HL-60 (cell line): Measurements from ENCODE around the gene NOC4L.

Experiments used
- DNase-seq, 2 experiments: peaks; one replicate each; pipeline ENCODE4 v3.0.0-alpha.2; 2010 to 2020; ENCODE audit warnings: low read depth in 1 of 2, low spot score in 1 of 2
- H3K27ac ChIP-seq: fragments of 250-450 bp; sonication (Bioruptor Pico); replicated peaks from 2 replicates; pipeline ENCODE4 v1.5.1; 2020; ENCODE audit warnings: mild to moderate bottlenecking, moderate library complexity
- H3K27me3 ChIP-seq: fragments of 250-450 bp; sonication (Bioruptor Pico); 2 replicates; pipeline ENCODE4 v1.5.1; 2021; ENCODE audit warnings: mild to moderate bottlenecking, moderate library complexity; ENCODE audit not compliant: insufficient read depth, poor library complexity, severe bottlenecking
- H3K4me3 ChIP-seq: replicated peaks from 2 replicates; pipeline ENCODE4 v1.5.1; 2011; ENCODE audit warnings: mild to moderate bottlenecking, control low read depth, low read length; ENCODE audit not compliant: insufficient read depth
- GABPA ChIP-seq: IDR thresholded peaks from 2 replicates; pipeline ENCODE4 v1.6.1; 2012; ENCODE audit warnings: low read depth
- POLR2AphosphoS5 ChIP-seq: IDR thresholded peaks from 2 replicates; pipeline ENCODE4 v1.6.1; 2012; ENCODE audit warnings: low read depth
- SPI1 ChIP-seq: IDR thresholded peaks from 2 replicates; pipeline ENCODE4 v1.6.1; 2012; ENCODE audit warnings: low read depth, mild to moderate bottlenecking, borderline replicate concordance
- TF ChIP-seq, protein P1 (sequence below): IDR thresholded peaks from one replicate; pipeline ENCODE4 v1.5.1; 2011; ENCODE audit warnings: low read length, control low read depth, inconsistent platforms; ENCODE audit not compliant: insufficient read depth
- TF ChIP-seq, protein P2 (sequence below): IDR thresholded peaks from 2 replicates; pipeline ENCODE4 v1.6.1; 2012; ENCODE audit warnings: low read depth; ENCODE audit not compliant: insufficient replicate concordance

Gene NOC4L

DNA sequence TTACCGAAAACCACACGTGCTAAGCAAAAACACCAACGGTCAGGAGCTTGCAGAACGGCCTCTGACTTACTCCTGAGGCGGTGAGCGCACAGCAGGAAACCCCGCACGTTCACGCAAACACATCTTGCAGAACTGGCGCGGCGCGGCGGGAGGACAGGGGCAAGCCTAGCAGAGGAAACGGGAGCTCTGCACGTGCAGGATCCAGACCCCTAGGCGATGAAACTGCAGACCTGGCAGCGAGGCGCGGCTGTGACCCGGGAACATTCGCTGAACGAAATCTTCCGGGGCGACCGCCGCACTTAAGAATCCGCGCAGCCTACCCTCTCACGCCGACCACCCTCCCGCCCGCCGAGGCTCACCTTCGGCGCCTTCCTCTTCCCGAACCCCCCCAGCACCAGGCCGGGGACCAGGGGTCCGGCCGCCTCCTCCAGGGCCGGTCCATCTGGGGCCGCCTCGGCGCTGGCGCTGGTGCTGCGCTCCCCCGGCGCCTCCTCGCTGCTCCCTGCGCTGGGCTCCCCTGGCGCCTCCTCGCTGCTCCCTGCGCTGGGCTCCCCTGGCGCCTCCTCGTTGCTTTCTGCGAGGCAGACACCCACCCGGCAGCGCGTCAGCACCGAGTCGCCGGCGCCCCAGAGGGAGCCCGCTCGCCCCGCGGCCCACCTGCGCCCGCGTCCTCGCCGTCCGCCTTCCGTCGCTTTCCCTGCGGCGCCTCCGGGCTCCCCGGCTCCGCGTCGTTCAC is 753 bp upstream of the NOC4L start:
- Histone ChIP-seq H3K27ac (peak overlapping the region; percentile 51), H3K27me3 (no peaks in the 10 kb centered on the region), H3K4me3 (peak overlapping the region; percentile 100)
- no peak for TF ChIP-seq GABPA
- TF ChIP-seq, protein P1, sequence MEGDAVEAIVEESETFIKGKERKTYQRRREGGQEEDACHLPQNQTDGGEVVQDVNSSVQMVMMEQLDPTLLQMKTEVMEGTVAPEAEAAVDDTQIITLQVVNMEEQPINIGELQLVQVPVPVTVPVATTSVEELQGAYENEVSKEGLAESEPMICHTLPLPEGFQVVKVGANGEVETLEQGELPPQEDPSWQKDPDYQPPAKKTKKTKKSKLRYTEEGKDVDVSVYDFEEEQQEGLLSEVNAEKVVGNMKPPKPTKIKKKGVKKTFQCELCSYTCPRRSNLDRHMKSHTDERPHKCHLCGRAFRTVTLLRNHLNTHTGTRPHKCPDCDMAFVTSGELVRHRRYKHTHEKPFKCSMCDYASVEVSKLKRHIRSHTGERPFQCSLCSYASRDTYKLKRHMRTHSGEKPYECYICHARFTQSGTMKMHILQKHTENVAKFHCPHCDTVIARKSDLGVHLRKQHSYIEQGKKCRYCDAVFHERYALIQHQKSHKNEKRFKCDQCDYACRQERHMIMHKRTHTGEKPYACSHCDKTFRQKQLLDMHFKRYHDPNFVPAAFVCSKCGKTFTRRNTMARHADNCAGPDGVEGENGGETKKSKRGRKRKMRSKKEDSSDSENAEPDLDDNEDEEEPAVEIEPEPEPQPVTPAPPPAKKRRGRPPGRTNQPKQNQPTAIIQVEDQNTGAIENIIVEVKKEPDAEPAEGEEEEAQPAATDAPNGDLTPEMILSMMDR, result no peak
- TF ChIP-seq, protein P2, sequence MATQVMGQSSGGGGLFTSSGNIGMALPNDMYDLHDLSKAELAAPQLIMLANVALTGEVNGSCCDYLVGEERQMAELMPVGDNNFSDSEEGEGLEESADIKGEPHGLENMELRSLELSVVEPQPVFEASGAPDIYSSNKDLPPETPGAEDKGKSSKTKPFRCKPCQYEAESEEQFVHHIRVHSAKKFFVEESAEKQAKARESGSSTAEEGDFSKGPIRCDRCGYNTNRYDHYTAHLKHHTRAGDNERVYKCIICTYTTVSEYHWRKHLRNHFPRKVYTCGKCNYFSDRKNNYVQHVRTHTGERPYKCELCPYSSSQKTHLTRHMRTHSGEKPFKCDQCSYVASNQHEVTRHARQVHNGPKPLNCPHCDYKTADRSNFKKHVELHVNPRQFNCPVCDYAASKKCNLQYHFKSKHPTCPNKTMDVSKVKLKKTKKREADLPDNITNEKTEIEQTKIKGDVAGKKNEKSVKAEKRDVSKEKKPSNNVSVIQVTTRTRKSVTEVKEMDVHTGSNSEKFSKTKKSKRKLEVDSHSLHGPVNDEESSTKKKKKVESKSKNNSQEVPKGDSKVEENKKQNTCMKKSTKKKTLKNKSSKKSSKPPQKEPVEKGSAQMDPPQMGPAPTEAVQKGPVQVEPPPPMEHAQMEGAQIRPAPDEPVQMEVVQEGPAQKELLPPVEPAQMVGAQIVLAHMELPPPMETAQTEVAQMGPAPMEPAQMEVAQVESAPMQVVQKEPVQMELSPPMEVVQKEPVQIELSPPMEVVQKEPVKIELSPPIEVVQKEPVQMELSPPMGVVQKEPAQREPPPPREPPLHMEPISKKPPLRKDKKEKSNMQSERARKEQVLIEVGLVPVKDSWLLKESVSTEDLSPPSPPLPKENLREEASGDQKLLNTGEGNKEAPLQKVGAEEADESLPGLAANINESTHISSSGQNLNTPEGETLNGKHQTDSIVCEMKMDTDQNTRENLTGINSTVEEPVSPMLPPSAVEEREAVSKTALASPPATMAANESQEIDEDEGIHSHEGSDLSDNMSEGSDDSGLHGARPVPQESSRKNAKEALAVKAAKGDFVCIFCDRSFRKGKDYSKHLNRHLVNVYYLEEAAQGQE, result peak; percentile 8
- TF ChIP-seq POLR2AphosphoS5, result no peak
- no peak for DNase-seq

DNA sequence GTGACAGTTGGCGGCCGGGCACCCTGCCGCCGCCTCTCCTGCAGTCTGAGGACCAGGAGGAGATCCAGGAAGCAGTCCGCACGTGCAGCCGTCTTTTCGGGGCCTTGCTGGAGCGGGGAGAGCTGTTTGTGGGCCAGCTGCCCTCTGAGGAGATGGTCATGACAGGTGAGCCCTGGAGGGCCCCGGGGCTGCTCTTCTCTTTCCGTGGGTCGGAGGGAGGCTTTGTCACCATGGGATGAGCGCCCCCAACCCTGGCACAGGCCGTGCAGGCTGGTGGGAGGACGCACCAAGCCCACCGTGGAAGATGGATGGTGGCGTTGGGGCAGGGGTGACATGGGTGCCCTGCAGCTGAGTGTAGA is 532 bp downstream of the NOC4L start:
- peak overlapping the region; percentile 100 for H3K4me3 ChIP-seq
- H3K27me3 ChIP-seq, result no peaks in the 10 kb centered on the region
- no peak for DNase-seq
- TF ChIP-seq SPI1 (no peak), POLR2AphosphoS5 (no peak), GABPA (no peak)
- TF ChIP-seq, protein P1, result no peak
- TF ChIP-seq, protein P2, result no peak
- H3K27ac ChIP-seq, result peak overlapping the region; percentile 74

DNA sequence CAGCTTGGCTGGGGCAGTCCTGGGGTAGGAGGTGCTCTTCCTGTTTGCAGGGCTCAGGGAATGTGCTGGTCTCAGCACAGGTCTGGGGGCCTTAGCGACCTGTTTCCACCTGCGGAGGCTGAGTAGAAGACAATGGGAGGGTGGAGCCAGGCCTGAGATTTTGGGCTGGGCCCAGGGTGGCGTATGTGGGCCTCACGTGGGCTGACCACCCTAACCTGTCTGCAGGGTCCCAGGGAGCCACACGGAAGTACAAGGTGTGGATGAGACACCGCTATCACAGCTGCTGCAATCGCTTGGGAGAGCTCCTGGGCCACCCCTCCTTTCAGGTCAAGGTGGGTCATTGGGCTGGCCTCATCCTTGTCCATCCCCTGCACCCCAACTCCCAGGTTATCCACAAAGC is 1.1 kb downstream of the NOC4L start:
- peak overlapping the region; percentile 100 for H3K4me3 ChIP-seq

More for the DNA sequence above, 1.1 kb downstream of the NOC4L start:
- no peak for DNase-seq
- TF ChIP-seq, protein P1, result no peak
- no peak for TF ChIP-seq GABPA
- no peak for TF ChIP-seq SPI1
- TF ChIP-seq POLR2AphosphoS5, result no peak
- TF ChIP-seq, protein P2, result no peak
- Histone ChIP-seq H3K27me3 (no peaks in the 10 kb centered on the region), H3K27ac (peak overlapping the region; percentile 74; the same call in 1 of the 2 replicates)
